Gastrocnemius medialis (tissue), 4 donors: ENCODE measurements around the gene TSPAN5. TPM values are rescaled to one million over a fixed set of nuclear protein-coding genes. Genes with fewer than 3 reads are reported as not detected.

Experiments
- ATAC-seq, 2 donors: fragments of 150-250 bp; one replicate each; pipeline ENCODE4 v1.9.1; 2016
- DNase-seq, 2 donors: peaks; one replicate each; pipeline ENCODE4 v3.0.0-alpha.2; 2019
- H3K27ac ChIP-seq, 4 donors: fragments of 200-600 bp; sonication (generic); 1 replicate in 1 of 4; 2 replicates in 3 of 4; pipeline ENCODE4 v1.5.1; 2016 to 2018; ENCODE audit warnings: mild to moderate bottlenecking in 2 of 4, moderate library complexity in 1 of 4
- H3K27me3 ChIP-seq, 3 donors: fragments of 200-600 bp; sonication (generic) in 2 of 3; 1 replicate in 1 of 3; 2 replicates in 2 of 3; pipeline versions ENCODE4 v1.5.1 to v1.6.0; 2016 to 2019; ENCODE audit warnings: mild to moderate bottlenecking in 1 of 3, moderate library complexity in 1 of 3
- H3K36me3 ChIP-seq, 2 donors: fragments of 200-600 bp; sonication (generic) in 1 of 2; one replicate each; pipeline ENCODE4 v1.5.1; 2017 to 2018
- H3K4me1 ChIP-seq, 2 donors: fragments of 200-600 bp; sonication (generic) in 1 of 2; one replicate each; pipeline ENCODE4 v1.5.1; 2016 to 2017; ENCODE audit warnings: mild to moderate bottlenecking in 2 of 2
- H3K4me3 ChIP-seq, 4 donors: fragments of 200-600 bp; sonication (generic) in 3 of 4; 1 replicate in 1 of 4; 2 replicates in 3 of 4; pipeline ENCODE4 v1.5.1; 2016 to 2019; ENCODE audit warnings: mild to moderate bottlenecking in 2 of 4
- H3K9me3 ChIP-seq, 3 donors: fragments of 200-600 bp; sonication (generic) in 2 of 3; 1 replicate in 1 of 3; 2 replicates in 2 of 3; pipeline ENCODE4 v1.5.1; 2016 to 2019
- POLR2A ChIP-seq, 2 donors: fragments of 450-650 bp; IDR thresholded peaks; one replicate each; pipeline ENCODE4 v1.6.1; 2017; ENCODE audit warnings: antibody characterized with exemption in 2 of 2, mild to moderate bottlenecking in 2 of 2, moderate library complexity in 2 of 2
- in situ Hi-C, 4 donors: fragments of 200-750 bp; cut with MboI; loops; one replicate each; pipeline versions ENCODE4 v1.15.0 to v1.8.0; 2017; ENCODE audit warnings: low sequenced_read_pairs in 4 of 4
- intact Hi-C: fragments of 100-400 bp; cut with DNase I; formaldehyde crosslinking; loops from one replicate; pipeline ENCODE4 v1.15.1; 2023; ENCODE audit warnings: low total_unique reads
- total RNA-seq, 4 donors: library from RNA; depleted of rRNA; stranded (reverse); fragments of >200 nt; gene quantifications; one replicate each; pipeline versions ENCODE4 v1.1.0 to v1.2.3, GENCODE V29; 2016
- TF ChIP-seq, protein P1 (sequence below), 5 experiments: fragments of 450-650 bp in 3 of 5; fragments of 200-600 bp in 2 of 5; sonication (generic) in 2 of 5; IDR thresholded peaks in 4 of 5; conservative IDR thresholded peaks in 1 of 5; 1 replicate in 4 of 5; 2 replicates in 1 of 5; pipeline ENCODE4 v1.5.1; 2016 to 2019; ENCODE audit warnings: antibody characterized with exemption in 5 of 5, mild to moderate bottlenecking in 3 of 5, moderate library complexity in 3 of 5

TSPAN5 gene
- total RNA-seq, 4 donors from 2014 or later, result 0.55 to 18.7 (median 0.79) TPM

- intact Hi-C loops (no loop called here), in situ Hi-C loops (no loop called here)
- Histone ChIP-seq H3K4me1 (no peaks in the 10 kb centered on the region), H3K27ac (no peak overlapping the region), H3K36me3 (no peaks in the 10 kb centered on the region), H3K4me3 (no peak overlapping the region), H3K27me3 (no peaks in the 10 kb centered on the region), H3K9me3 (no peaks in the 10 kb centered on the region)
- DNase-seq (no peak), ATAC-seq (no peak)
- TF ChIP-seq POLR2A (IDR thresholded peaks at IDR 0.05), result no peak
- TF ChIP-seq, protein P1, sequence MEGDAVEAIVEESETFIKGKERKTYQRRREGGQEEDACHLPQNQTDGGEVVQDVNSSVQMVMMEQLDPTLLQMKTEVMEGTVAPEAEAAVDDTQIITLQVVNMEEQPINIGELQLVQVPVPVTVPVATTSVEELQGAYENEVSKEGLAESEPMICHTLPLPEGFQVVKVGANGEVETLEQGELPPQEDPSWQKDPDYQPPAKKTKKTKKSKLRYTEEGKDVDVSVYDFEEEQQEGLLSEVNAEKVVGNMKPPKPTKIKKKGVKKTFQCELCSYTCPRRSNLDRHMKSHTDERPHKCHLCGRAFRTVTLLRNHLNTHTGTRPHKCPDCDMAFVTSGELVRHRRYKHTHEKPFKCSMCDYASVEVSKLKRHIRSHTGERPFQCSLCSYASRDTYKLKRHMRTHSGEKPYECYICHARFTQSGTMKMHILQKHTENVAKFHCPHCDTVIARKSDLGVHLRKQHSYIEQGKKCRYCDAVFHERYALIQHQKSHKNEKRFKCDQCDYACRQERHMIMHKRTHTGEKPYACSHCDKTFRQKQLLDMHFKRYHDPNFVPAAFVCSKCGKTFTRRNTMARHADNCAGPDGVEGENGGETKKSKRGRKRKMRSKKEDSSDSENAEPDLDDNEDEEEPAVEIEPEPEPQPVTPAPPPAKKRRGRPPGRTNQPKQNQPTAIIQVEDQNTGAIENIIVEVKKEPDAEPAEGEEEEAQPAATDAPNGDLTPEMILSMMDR (IDR thresholded peaks at IDR 0.05 in 4 of 5, conservative IDR thresholded peaks at IDR 0.05 in 1 of 5), result no peak
Observed at GRCh38 chr4:98694076-98694475, 35.7 kb upstream of the TSPAN5 start.

GRCh38 chr4:98692411-98692810 lies 34.0 kb upstream of the TSPAN5 start:
- no peak overlapping the region for H3K4me3 ChIP-seq
- no peak for TF ChIP-seq POLR2A (IDR thresholded peaks at IDR 0.05)
- TF ChIP-seq, protein P1 (IDR thresholded peaks at IDR 0.05 in 4 of 5, conservative IDR thresholded peaks at IDR 0.05 in 1 of 5), result no peak
- H3K27ac ChIP-seq, result no peak overlapping the region
- no peaks in the 10 kb centered on the region for H3K36me3 ChIP-seq
- intact Hi-C loops (no loop called here), in situ Hi-C loops (no loop called here)
- ATAC-seq (no peak), DNase-seq (no peak)
- no peaks in the 10 kb centered on the region for H3K27me3 ChIP-seq
- no peaks in the 10 kb centered on the region for H3K4me1 ChIP-seq
- no peaks in the 10 kb centered on the region for H3K9me3 ChIP-seq

GRCh38 chr4:98691588-98691987 lies 33.2 kb upstream of the TSPAN5 start:
- TF ChIP-seq, protein P1 (IDR thresholded peaks at IDR 0.05 in 4 of 5, conservative IDR thresholded peaks at IDR 0.05 in 1 of 5), result no peak
- TF ChIP-seq POLR2A (IDR thresholded peaks at IDR 0.05), result no peak
- Histone ChIP-seq H3K27ac (no peak overlapping the region), H3K4me1 (no peaks in the 10 kb centered on the region), H3K36me3 (no peaks in the 10 kb centered on the region), H3K4me3 (no peak overlapping the region), H3K9me3 (no peaks in the 10 kb centered on the region), H3K27me3 (no peaks in the 10 kb centered on the region)
- ATAC-seq, result no peak
- intact Hi-C loops (no loop called here), in situ Hi-C loops (no loop called here)
- DNase-seq, result no peak

DNA sequence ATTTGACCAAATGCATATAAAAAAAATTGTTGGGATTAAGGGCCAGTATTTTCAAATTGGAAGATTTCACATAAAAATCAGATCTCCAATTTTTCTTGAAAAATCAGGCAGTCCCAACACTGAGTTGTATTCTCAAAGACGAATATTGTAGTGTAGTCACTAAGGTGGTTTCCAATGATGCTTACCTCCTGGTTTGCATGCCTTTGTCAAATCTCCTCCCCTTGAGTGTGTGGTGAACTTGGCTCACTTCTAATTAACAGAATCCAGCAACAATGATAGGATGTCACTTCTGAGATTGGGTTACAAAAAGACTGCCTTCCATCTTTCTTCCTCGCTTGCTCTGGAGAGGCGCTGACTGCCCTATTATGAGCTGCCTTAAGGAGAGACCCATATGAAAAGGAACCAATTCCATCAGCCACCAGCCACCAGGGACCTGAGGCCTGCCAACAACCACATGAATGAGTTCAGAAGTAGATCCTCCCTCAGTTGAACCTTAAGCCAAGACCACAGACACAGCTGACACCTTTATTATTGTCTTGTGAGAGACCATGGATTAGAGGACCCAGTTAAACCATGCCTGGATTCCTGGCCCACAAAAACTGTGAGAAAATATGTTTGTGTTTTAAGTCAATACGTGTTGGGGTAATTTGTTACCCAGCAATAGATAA lies 31.2 kb upstream of the TSPAN5 start:
- TF ChIP-seq, protein P1 (IDR thresholded peaks at IDR 0.05 in 4 of 5, conservative IDR thresholded peaks at IDR 0.05 in 1 of 5), result no peak
- TF ChIP-seq POLR2A (IDR thresholded peaks at IDR 0.05), result no peak
- DNase-seq (no peak), ATAC-seq (no peak)
- H3K27ac ChIP-seq, result no peak overlapping the region
- no peaks in the 10 kb centered on the region for H3K4me1 ChIP-seq
- no peak overlapping the region for H3K4me3 ChIP-seq
- in situ Hi-C loops (no loop called here), intact Hi-C loops (no loop called here)
- H3K27me3 ChIP-seq, result no peaks in the 10 kb centered on the region
- no peaks in the 10 kb centered on the region for H3K36me3 ChIP-seq
- H3K9me3 ChIP-seq, result no peaks in the 10 kb centered on the region
